RWPE2 (cell line): ENCODE data around the gene TRPV4.

ENCODE experiments used
- ATAC-seq: fragments of 200-7000 bp; cut with Tn5 transposase; 3 replicates; pipeline ENCODE4 v1.9.1; 2021; ENCODE audit warnings: low read depth
- DNase-seq: peaks from one replicate; pipeline ENCODE4 v3.0.0-alpha.2; 2020; ENCODE audit warnings: low spot score
- H3K27ac ChIP-seq: fragments of 450-650 bp; 2 replicates; pipeline ENCODE4 v1.5.1; 2017; ENCODE audit warnings: mild to moderate bottlenecking; ENCODE audit not compliant: poor library complexity, severe bottlenecking
- H3K27me3 ChIP-seq: fragments of 250-450 bp; sonication (Bioruptor Pico); 2 replicates; pipeline ENCODE4 v1.5.1; 2021; ENCODE audit warnings: mild to moderate bottlenecking, moderate library complexity; ENCODE audit not compliant: insufficient read depth, poor library complexity, severe bottlenecking
- H3K36me3 ChIP-seq: fragments of 250-450 bp; sonication (Bioruptor Pico); 2 replicates; pipeline ENCODE4 v1.5.1; 2020; ENCODE audit warnings: low read depth, mild to moderate bottlenecking, moderate library complexity
- H3K4me1 ChIP-seq: fragments of 250-450 bp; sonication (Bioruptor Pico); 2 replicates; pipeline ENCODE4 v1.5.1; 2021; ENCODE audit warnings: mild to moderate bottlenecking, moderate library complexity; ENCODE audit not compliant: insufficient read depth, poor library complexity, severe bottlenecking
- H3K4me3 ChIP-seq: fragments of 250-450 bp; sonication (Bioruptor Pico); 2 replicates; pipeline ENCODE4 v1.5.1; 2021; ENCODE audit warnings: mild to moderate bottlenecking, moderate library complexity; ENCODE audit not compliant: severe bottlenecking
- H3K9me3 ChIP-seq: fragments of 250-450 bp; sonication (Bioruptor Pico); 2 replicates; pipeline ENCODE4 v1.5.1; 2021; ENCODE audit warnings: mild to moderate bottlenecking, moderate library complexity; ENCODE audit not compliant: severe bottlenecking
- CTCF ChIP-seq: fragments of 450-650 bp; IDR thresholded peaks from one replicate; pipeline ENCODE4 v1.5.1; 2017; ENCODE audit warnings: mild to moderate bottlenecking, moderate library complexity; ENCODE audit not compliant: poor library complexity, severe bottlenecking

The TRPV4 gene

GRCh38 chr12:109824731-109825130, 8.5 kb downstream of the TRPV4 start:
- no peaks in the 10 kb centered on the region for H3K9me3 ChIP-seq
- no peak for TF ChIP-seq CTCF
- DNase-seq: no peak
- ATAC-seq: no peak
- peaks cover 33% of the 10 kb centered on the region for H3K4me1 ChIP-seq
- H3K4me3 ChIP-seq: no peak overlapping the region
- no peaks in the 10 kb centered on the region for H3K27me3 ChIP-seq
- H3K36me3 ChIP-seq: no peaks in the 10 kb centered on the region
- H3K27ac ChIP-seq: no peak overlapping the region

GRCh38 chr12:109822951-109823411, 10.2 kb downstream of the TRPV4 start:
- Histone ChIP-seq H3K4me3 (no peak overlapping the region), H3K27ac (peak overlapping the region; percentile 76), H3K4me1 (peaks cover 47% of the 10 kb centered on the region), H3K27me3 (no peaks in the 10 kb centered on the region), H3K36me3 (no peaks in the 10 kb centered on the region), H3K9me3 (no peaks in the 10 kb centered on the region)
- TF ChIP-seq CTCF: no peak
- ATAC-seq: peak; percentile 28
- no peak for DNase-seq

- no peak for DNase-seq
- Histone ChIP-seq H3K9me3 (no peaks in the 10 kb centered on the region), H3K36me3 (no peaks in the 10 kb centered on the region), H3K4me3 (no peak overlapping the region), H3K27me3 (no peaks in the 10 kb centered on the region), H3K27ac (peak overlapping the region; percentile 76), H3K4me1 (peaks cover 47% of the 10 kb centered on the region)
- ATAC-seq: no peak
- no peak for TF ChIP-seq CTCF
Observed at GRCh38 chr12:109822416-109822815, 10.8 kb downstream of the TRPV4 start.

- Histone ChIP-seq H3K27me3 (no peaks in the 10 kb centered on the region), H3K27ac (peak overlapping the region; percentile 76)
- no peak for ATAC-seq
Observed at GRCh38 chr12:109821968-109822367, 11.2 kb downstream of the TRPV4 start.

More at GRCh38 chr12:109821968-109822367, 11.2 kb downstream of the TRPV4 start:
- DNase-seq: no peak
- H3K36me3 ChIP-seq: no peaks in the 10 kb centered on the region
- no peak for TF ChIP-seq CTCF
- no peak overlapping the region for H3K4me3 ChIP-seq
- peaks cover 47% of the 10 kb centered on the region for H3K4me1 ChIP-seq
- no peaks in the 10 kb centered on the region for H3K9me3 ChIP-seq
